Activated T-cell treated with anti-CD3 and anti-CD28 coated beads, Interleukin-2, amount 50 U/mL, for 72 hours (primary cell): Measurements from ENCODE around the gene SMYD3. TPM values are rescaled to one million over a fixed set of nuclear protein-coding genes. Genes with fewer than 3 reads are reported as not detected.
A peak's percentile ranks its signal among the peaks of the same experiment; 100 is the strongest.

Experiments used
- ATAC-seq, 2 donors: fragments of 150-1000 bp; cut with Tn5 transposase; replicated peaks in 1 of 2; 2 replicates each; pipeline ENCODE4 v1.10.0; 2021; ENCODE audit warnings: moderate library complexity in 2 of 2, mild to moderate bottlenecking in 1 of 2
- DNase-seq, 2 donors: peaks; one replicate each; pipeline ENCODE4 v3.0.0; 2021 to 2022; ENCODE audit warnings: mixed read lengths in 1 of 2
- H3K27ac Mint-ChIP-seq: one replicate; pipeline ENCODE4 v1.8.0; 2022; ENCODE audit warnings: mild to moderate bottlenecking, moderate library complexity, mixed read lengths
- H3K27me3 Mint-ChIP-seq: one replicate; pipeline ENCODE4 v1.8.0; 2022; ENCODE audit warnings: low read depth, mixed read lengths
- H3K36me3 Mint-ChIP-seq, 2 donors: one replicate each; pipeline ENCODE4 v1.8.0; 2022; ENCODE audit warnings: mixed read lengths in 2 of 2, mild to moderate bottlenecking in 1 of 2; ENCODE audit not compliant: insufficient read depth in 2 of 2
- H3K4me1 Mint-ChIP-seq: one replicate; pipeline ENCODE4 v1.8.0; 2022; ENCODE audit warnings: low read depth, mixed read lengths
- H3K4me3 Mint-ChIP-seq, 2 donors: one replicate each; pipeline ENCODE4 v1.8.0; 2022; ENCODE audit warnings: mild to moderate bottlenecking in 2 of 2, mixed read lengths in 2 of 2, moderate library complexity in 2 of 2
- H3K9me3 Mint-ChIP-seq, 2 donors: one replicate each; pipeline ENCODE4 v1.8.0; 2022; ENCODE audit warnings: mixed read lengths in 2 of 2
- total RNA-seq, 2 donors: library from RNA; stranded (reverse); gene quantifications; one replicate each; pipeline ENCODE4 v1.2.3, GENCODE V29; 2022

SMYD3 gene
- total RNA-seq, 2 donors from 2014 or later: 19.1 to 21.0 TPM

- H3K4me1 Mint-ChIP-seq: peaks cover 14% of the 10 kb centered on the region
- no peaks in the 10 kb centered on the region for H3K9me3 Mint-ChIP-seq
- ATAC-seq (no peak), DNase-seq (no peak)
- peaks cover 0 to 1% of the 10 kb centered on the region in 2 donors for H3K36me3 Mint-ChIP-seq
- no peak overlapping the region for H3K4me3 Mint-ChIP-seq
- H3K27ac Mint-ChIP-seq: no peak overlapping the region
- no peaks in the 10 kb centered on the region for H3K27me3 Mint-ChIP-seq
Measured at GRCh38 chr1:246121533-246121932, 385.5 kb downstream of the SMYD3 start.

- H3K27ac Mint-ChIP-seq: peak overlapping the region; percentile 77
- no peaks in the 10 kb centered on the region for H3K27me3 Mint-ChIP-seq
- no peaks in the 10 kb centered on the region for H3K9me3 Mint-ChIP-seq
- ATAC-seq (peak; percentile 91 to 92), DNase-seq (peak; percentile 26 to 37)
- peaks cover 24% of the 10 kb centered on the region for H3K4me1 Mint-ChIP-seq
- peaks cover 0 to 1% of the 10 kb centered on the region in 2 donors for H3K36me3 Mint-ChIP-seq
- H3K4me3 Mint-ChIP-seq: peak overlapping the region; percentile 46 to 68
Measured at GRCh38 chr1:246117066-246117791, 389.9 kb downstream of the SMYD3 start.

DNA sequence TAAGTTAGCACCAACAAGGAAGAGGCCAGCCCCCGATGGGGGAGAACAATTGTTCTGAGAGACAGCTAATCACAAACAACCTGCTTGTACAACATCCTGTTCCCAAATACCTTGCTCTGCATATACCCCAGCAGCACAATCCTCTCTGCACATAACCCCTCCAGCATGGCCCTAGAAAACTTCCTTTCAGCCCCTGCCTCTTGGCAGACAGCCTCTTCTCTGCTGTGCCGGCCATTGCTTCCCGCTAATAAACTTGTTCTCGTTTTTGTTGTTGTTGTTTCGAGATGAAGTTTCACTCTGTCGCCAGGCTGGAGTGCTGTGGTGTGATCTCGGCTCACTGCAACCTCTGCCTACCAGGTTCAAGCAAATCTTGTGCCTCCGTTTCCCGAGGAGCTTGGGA lies 392.7 kb downstream of the SMYD3 start:
- no peak overlapping the region for H3K27ac Mint-ChIP-seq
- H3K4me3 Mint-ChIP-seq: no peak overlapping the region
- H3K4me1 Mint-ChIP-seq: peaks cover 24% of the 10 kb centered on the region
- H3K27me3 Mint-ChIP-seq: no peaks in the 10 kb centered on the region
- H3K36me3 Mint-ChIP-seq: peaks cover 0 to 1% of the 10 kb centered on the region in 2 donors
- H3K9me3 Mint-ChIP-seq: no peaks in the 10 kb centered on the region
- no peak for DNase-seq
- no peak for ATAC-seq

- ATAC-seq: no peak
- no peak overlapping the region for H3K27ac Mint-ChIP-seq
Measured at GRCh38 chr1:246113555-246114095, 393.5 kb downstream of the SMYD3 start.

DNA sequence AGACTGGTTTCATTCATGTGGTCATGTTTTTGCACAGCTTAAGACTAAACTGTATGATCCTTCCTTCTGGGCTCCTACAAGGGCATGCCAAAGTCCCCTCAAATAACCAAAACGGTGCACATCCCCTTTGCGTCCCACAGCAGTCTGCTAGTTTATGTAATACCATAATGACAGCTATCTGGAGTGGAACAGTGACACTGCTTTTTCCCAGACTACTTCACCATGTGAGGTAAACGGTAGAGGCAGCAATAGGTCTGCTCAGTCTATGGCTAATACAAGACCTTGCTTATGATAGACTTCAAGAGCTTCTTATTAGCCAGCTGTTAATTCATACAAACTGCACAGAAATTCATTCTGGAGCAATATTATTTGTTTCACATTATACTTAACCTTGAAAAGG lies 395.5 kb downstream of the SMYD3 start:
- H3K27me3 Mint-ChIP-seq: no peaks in the 10 kb centered on the region
- H3K27ac Mint-ChIP-seq: no peak overlapping the region
- H3K4me1 Mint-ChIP-seq: peaks cover 10% of the 10 kb centered on the region
- H3K36me3 Mint-ChIP-seq: no peaks in the 10 kb centered on the region
- no peak overlapping the region for H3K4me3 Mint-ChIP-seq
- DNase-seq: no peak
- no peaks in the 10 kb centered on the region for H3K9me3 Mint-ChIP-seq
- no peak for ATAC-seq

More at GRCh38 chr1:246113555-246114095, 393.5 kb downstream of the SMYD3 start:
- no peaks in the 10 kb centered on the region for H3K9me3 Mint-ChIP-seq
- H3K36me3 Mint-ChIP-seq: peaks cover 0 to 1% of the 10 kb centered on the region in 2 donors
- H3K4me1 Mint-ChIP-seq: peaks cover 24% of the 10 kb centered on the region
- no peaks in the 10 kb centered on the region for H3K27me3 Mint-ChIP-seq
- no peak overlapping the region for H3K4me3 Mint-ChIP-seq
- DNase-seq: no peak

DNA sequence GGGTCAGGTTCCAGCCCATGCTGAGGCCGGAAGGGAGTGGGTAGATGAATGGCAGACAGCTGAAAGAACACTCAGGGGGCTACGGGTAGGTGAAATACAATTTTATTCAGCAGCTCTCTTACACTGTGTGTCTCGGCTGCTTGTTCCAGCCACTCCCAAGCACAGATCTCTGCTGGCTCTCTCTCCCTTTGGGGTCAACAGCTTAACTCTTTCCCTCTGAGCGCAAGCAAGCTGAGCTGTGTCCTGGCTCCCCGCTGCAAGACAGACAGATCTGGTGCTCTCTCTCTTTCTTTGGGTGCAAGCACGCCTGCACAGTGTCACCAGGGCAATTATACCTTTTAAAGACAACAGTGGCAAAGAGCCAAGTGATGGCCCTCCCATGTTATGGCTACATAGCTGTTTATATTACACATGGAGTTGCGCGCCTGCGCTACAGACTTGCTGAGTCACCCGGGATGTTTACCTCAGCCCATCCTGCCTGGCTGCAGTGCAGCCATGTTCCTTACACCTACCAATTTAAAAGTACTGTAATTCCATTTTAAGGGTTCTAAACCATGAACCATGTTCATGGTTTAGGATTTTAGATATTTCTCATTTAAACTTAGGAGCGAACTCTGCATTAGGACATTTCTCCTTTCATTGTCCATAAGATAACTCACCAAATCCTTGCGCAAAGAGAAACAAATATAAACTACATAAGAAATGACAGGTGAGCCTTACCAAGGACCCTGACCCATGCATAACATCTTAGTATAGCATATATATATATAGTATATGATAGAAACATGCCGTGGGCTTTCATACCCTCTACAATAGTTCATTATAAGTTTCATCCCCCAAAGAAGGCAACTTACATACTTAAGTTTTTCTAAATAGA lies 396.5 kb downstream of the SMYD3 start:
- ATAC-seq (no peak), DNase-seq (no peak)
- Mint-ChIP-seq H3K27ac (no peak overlapping the region), H3K27me3 (no peaks in the 10 kb centered on the region), H3K4me3 (no peak overlapping the region), H3K4me1 (peaks cover under 1% of the 10 kb centered on the region), H3K9me3 (no peaks in the 10 kb centered on the region), H3K36me3 (no peaks in the 10 kb centered on the region)

- H3K4me1 Mint-ChIP-seq: no peaks in the 10 kb centered on the region
- DNase-seq: no peak
- H3K27ac Mint-ChIP-seq: no peak overlapping the region
- H3K27me3 Mint-ChIP-seq: no peaks in the 10 kb centered on the region
- no peaks in the 10 kb centered on the region for H3K36me3 Mint-ChIP-seq
- H3K9me3 Mint-ChIP-seq: peaks cover 0 to 1% of the 10 kb centered on the region in 2 donors
- no peak for ATAC-seq
- no peak overlapping the region for H3K4me3 Mint-ChIP-seq
Measured at GRCh38 chr1:246108278-246108925, 398.7 kb downstream of the SMYD3 start.

DNA sequence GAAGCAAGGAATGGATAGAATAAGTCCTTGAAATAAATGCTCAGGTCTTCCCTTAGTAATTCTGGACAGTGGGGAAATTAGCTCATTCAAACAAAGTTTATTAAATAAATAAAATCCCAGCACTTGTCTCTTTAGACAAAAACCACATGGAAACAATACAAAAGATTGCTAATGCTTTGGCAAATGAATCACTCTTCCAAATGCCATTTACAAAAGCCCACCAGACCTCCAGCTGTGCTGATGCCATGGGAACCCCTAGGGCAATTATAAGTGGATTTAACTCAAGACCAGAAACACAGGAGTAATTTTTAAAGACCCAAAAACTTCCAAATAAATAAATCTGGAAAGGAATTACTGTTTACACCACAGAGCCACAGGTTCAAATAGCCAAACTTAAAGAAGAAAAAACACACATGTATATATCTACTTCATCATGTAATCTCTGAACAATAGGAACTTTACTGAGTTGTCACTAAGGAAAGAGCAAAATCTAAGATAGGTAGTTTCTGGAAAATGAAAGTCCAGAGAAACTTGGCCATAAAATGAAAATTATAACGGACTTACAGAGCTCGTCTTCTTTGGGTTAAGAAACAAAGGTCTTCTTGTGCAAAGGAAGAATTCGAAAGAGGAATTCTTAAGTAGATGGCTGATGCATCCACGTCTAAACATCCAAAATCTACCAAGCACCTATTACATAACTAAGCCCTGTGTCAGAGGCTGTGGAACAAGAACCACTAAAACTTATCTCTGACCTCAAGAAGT lies 399.4 kb downstream of the SMYD3 start:
- Mint-ChIP-seq H3K27ac (no peak overlapping the region), H3K27me3 (no peaks in the 10 kb centered on the region), H3K9me3 (peaks cover 0 to 2% of the 10 kb centered on the region in 2 donors), H3K4me3 (no peak overlapping the region), H3K36me3 (no peaks in the 10 kb centered on the region), H3K4me1 (no peaks in the 10 kb centered on the region)
- DNase-seq: no peak
- no peak for ATAC-seq

DNA sequence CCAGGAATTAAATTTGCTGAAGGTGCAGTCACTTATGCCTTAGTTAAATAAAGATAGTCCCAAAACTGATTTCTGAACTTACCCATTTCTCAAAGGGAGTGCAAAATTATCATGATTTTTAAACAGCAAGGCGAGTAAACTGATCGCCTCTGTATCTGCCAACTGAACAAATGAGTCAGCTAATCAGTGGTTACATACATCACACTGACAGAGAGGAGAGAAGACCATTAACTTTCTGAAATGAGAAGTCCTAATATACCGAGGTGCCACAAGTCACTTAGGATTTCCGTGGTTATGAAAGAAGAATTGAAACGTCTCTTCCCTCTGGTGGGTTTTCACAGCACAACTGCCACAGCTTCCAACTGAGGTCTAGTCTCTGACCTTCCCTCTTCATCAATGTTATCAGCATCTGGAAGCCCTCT lies 400.7 kb downstream of the SMYD3 start:
- no peaks in the 10 kb centered on the region for H3K4me1 Mint-ChIP-seq
- no peak for ATAC-seq
- no peak for DNase-seq
- H3K4me3 Mint-ChIP-seq: no peak overlapping the region
- no peaks in the 10 kb centered on the region for H3K36me3 Mint-ChIP-seq
- H3K27me3 Mint-ChIP-seq: no peaks in the 10 kb centered on the region
- H3K9me3 Mint-ChIP-seq: peaks cover 0 to 2% of the 10 kb centered on the region in 2 donors
- H3K27ac Mint-ChIP-seq: no peak overlapping the region

- no peak overlapping the region for H3K4me3 Mint-ChIP-seq
- no peaks in the 10 kb centered on the region for H3K4me1 Mint-ChIP-seq
- ATAC-seq (no peak), DNase-seq (no peak)
- H3K27ac Mint-ChIP-seq: no peak overlapping the region
- H3K27me3 Mint-ChIP-seq: no peaks in the 10 kb centered on the region
- peaks cover 0 to 2% of the 10 kb centered on the region in 2 donors for H3K9me3 Mint-ChIP-seq
- H3K36me3 Mint-ChIP-seq: no peaks in the 10 kb centered on the region
Measured at GRCh38 chr1:246104927-246105326, 402.2 kb downstream of the SMYD3 start.

GRCh38 chr1:246099570-246099969 lies 407.5 kb downstream of the SMYD3 start:
- Mint-ChIP-seq H3K9me3 (peaks cover 2% of the 10 kb centered on the region in 2 donors), H3K4me1 (no peaks in the 10 kb centered on the region), H3K36me3 (peaks cover 0 to 2% of the 10 kb centered on the region in 2 donors), H3K27ac (no peak overlapping the region), H3K4me3 (no peak overlapping the region), H3K27me3 (no peaks in the 10 kb centered on the region)
- ATAC-seq (no peak), DNase-seq (no peak)

- Mint-ChIP-seq H3K4me3 (no peak overlapping the region), H3K4me1 (no peaks in the 10 kb centered on the region), H3K9me3 (peaks cover 2 to 7% of the 10 kb centered on the region in 2 donors), H3K27me3 (no peaks in the 10 kb centered on the region), H3K27ac (no peak overlapping the region), H3K36me3 (peaks cover 2 to 4% of the 10 kb centered on the region in 2 donors)
- DNase-seq (no peak), ATAC-seq (no peak)
Measured at GRCh38 chr1:246096356-246096755, 410.7 kb downstream of the SMYD3 start.
